NCI-H2171 (cell line): ENCODE results near the gene FCHSD2.

ENCODE experiments used
- DNase-seq: peaks from one replicate; lab custom pipeline; 2025; lab: John Stamatoyannopoulos, UW

The FCHSD2 gene

DNA sequence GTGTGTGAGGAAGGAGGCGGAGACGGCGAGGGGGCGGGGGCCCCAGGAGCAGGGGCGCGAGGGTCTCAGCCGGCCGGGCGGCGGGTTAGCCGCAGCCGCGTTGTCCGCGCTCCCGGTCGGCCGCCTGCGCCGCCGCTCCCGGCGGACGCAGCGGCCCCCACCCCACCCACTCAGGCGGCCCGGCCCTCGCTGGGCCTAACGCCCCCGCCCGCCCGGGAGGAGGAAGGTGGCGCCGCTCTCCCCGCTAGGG is at the start of gene FCHSD2:
TSS of gene FCHSD2 (minus strand) at position 191 of the 250 bp plus-strand sequence. CDS start 441 bp downstream, outside the sequence.
- DNase-seq: no peak

DNA sequence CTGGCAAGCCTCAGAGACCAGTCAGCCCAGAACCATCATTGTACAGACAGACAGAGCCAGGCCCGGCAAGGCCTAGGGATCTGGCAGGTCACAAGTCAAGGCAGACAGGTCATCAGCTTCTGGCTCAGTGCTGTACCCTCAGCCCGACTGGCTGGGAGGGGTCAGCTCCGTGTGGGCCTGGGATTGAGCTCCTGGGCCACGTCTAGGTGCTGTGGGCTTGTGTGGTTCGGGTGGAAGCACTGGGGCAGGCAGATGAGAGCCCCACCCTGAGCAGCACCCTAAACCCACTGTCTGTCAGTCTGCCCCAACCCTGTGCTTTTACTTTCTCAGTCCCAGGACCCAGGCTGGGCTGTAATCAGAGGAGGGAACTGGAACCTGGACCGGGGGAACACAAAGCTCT is 49.0 kb upstream of the FCHSD2 start:
- DNase-seq: no peak

DNA sequence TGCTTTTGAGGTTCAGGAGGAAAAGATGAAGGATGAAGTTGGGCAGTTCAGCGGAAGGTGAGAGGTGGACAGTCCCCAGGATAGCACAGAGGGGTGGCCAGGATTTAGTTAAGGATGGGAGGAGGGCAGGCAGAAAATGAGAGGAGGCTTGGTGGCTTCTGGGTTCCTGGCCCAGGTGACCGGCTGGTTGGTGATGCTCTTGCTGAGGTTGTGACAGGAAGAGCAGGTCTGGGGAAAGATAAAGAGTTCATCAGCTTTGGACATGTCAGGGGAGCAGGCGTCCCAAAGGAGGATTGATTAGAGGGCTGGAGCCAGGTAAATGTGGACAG is 48.4 kb upstream of the FCHSD2 start:
- no peak for DNase-seq

GRCh38 chr11:73189723-73190556 is 47.8 kb upstream of the FCHSD2 start:
- DNase-seq: no peak

GRCh38 chr11:73189315-73189714 is 47.2 kb upstream of the FCHSD2 start:
- no peak for DNase-seq

GRCh38 chr11:73188301-73188700 is 46.2 kb upstream of the FCHSD2 start:
- no peak for DNase-seq

GRCh38 chr11:73187854-73188253 is 45.7 kb upstream of the FCHSD2 start:
- DNase-seq: no peak

GRCh38 chr11:73186886-73187285 is 44.8 kb upstream of the FCHSD2 start:
- DNase-seq: no peak

GRCh38 chr11:73186294-73186850 is 44.3 kb upstream of the FCHSD2 start:
- DNase-seq: peak; percentile 33

GRCh38 chr11:73185680-73186293 is 43.7 kb upstream of the FCHSD2 start:
- DNase-seq: no peak

DNA sequence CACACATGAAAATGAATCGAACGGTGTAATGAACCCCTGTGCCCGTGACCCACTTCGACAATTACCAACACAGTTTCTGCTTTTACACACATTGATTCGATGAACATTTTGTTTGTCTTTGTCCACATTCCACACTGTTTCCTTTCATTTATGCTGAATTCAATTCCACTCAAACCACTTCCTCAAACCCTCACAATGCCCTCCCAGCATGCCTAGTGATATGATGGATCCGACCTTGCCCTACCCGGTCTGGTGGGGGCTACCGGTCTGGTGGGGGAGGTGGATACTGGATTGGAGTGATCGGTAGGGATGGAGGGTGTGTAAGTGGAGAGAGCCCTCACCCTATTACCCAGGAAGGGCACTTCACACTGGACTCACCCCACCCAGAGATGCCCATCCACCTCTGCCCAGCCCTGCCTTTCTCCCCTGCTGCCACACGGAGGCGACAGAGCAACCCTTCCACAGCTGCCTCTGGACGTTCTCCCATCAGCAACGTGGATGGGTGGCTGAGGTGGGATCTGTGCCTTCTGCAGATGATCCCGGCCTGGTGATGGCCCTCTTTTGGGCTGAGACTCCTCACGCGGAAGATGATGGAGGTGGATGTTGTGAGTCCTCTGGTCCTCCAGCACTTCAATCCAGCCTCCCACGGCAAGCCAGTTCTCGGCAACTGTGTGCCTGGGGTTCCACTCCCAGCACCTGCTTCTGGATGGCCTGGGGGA is 43.0 kb upstream of the FCHSD2 start:
- no peak for DNase-seq

- no peak for DNase-seq
Observed at GRCh38 chr11:73182824-73183321, 40.8 kb upstream of the FCHSD2 start.

DNA sequence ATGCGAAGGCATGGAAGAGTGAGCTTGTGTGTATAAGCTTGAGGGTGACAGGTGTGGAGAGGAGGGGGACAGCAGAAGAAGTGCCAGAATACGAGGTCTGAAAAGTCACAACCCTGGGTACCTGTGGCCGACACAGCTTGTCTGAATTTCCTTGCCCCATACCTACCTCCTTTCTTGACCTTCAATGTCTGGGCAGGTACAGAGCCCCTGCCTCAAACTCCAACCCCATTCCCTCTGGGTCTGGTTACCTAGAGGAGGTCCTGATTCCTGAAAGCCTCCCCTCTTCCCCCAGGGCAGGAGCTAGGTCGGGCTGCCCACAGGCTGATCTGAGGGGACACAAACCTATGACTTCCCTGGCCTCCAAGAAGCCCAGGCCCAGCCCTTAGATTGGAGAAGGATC is 36.6 kb upstream of the FCHSD2 start:
- DNase-seq: no peak

DNA sequence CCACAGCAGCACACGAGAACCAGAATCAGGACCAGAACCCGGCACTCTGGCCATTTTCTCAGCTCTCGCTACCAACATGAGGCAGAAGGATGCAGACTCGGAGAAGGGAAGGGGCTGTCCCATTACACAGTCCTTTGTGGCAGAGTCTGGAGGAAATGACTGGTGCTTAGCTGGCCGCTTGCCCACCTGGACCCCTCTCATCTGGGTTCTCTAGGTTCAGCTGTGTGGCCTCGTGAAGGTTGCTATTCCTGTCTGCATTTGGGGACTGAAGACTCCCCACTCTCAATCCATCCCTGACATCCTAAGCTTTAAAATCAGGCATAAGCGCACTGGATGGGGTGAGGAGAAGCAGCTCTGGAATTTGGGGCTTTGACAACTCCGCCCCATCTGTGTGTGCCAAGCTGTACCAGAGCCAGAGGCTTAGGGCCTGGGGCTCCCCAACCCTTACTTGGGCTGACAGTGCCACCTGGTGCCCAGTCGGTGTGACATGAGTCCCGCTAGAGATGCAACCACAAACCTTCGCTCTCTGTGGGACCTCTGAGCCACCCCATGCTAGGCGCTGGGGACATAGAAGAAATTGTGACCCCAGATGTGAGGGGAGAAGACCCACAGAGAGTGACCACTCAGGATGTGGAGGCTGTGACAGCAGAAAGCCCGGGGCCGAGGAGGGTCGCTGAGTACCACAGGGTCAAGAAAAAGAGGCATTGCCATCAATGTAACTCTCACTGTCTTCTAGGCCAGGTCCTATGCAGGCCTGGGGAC is 35.8 kb upstream of the FCHSD2 start:
- DNase-seq: peak; percentile 62

- DNase-seq: no peak
Observed at GRCh38 chr11:73177380-73177777, 35.3 kb upstream of the FCHSD2 start.

GRCh38 chr11:73176874-73177155 is 34.7 kb upstream of the FCHSD2 start:
- no peak for DNase-seq

GRCh38 chr11:73176145-73176873 is 34.2 kb upstream of the FCHSD2 start:
- DNase-seq: no peak

- DNase-seq: no peak
Observed at GRCh38 chr11:73175551-73176144, 33.5 kb upstream of the FCHSD2 start.

- no peak for DNase-seq
Observed at GRCh38 chr11:73174495-73174791, 32.3 kb upstream of the FCHSD2 start.

GRCh38 chr11:73173755-73174494 is 31.8 kb upstream of the FCHSD2 start:
- no peak for DNase-seq
